NT2/D1 (cell line): ENCODE measurements around the gene MTM1.

Experiments used
- DNase-seq: peaks from one replicate; pipeline ENCODE4 v3.0.0-alpha.2; 2011; ENCODE audit warnings: low read depth, low spot score
- H3K27me3 ChIP-seq: 2 replicates; pipeline ENCODE4 v1.6.0; 2011; ENCODE audit warnings: mild to moderate bottlenecking; ENCODE audit not compliant: insufficient read length, insufficient read depth
- H3K36me3 ChIP-seq: 2 replicates; pipeline ENCODE4 v1.6.1; 2011; ENCODE audit warnings: mild to moderate bottlenecking, low read length, mixed read lengths; ENCODE audit not compliant: insufficient read depth, insufficient read length
- H3K4me1 ChIP-seq: 2 replicates; pipeline ENCODE4 v1.5.1; 2011; ENCODE audit not compliant: insufficient read depth, insufficient read length
- H3K4me3 ChIP-seq: 2 replicates; pipeline ENCODE4 v1.5.1; 2011; ENCODE audit warnings: low read depth; ENCODE audit not compliant: insufficient read length
- H3K9ac ChIP-seq: 2 replicates; pipeline ENCODE4 v1.6.0; 2011; ENCODE audit warnings: low read depth; ENCODE audit not compliant: insufficient read length
- H3K9me3 ChIP-seq: 2 replicates; pipeline ENCODE4 v1.5.1; 2011; ENCODE audit warnings: mild to moderate bottlenecking, low read length; ENCODE audit not compliant: insufficient read depth
- SUZ12 ChIP-seq: IDR thresholded peaks from 2 replicates; pipeline ENCODE4 v1.6.1; 2011; ENCODE audit not compliant: insufficient read length, insufficient read depth; ENCODE audit errors: extremely low read depth
- YY1 ChIP-seq: IDR thresholded peaks from 2 replicates; pipeline ENCODE4 v1.6.1; 2011; ENCODE audit not compliant: insufficient read length, insufficient read depth
- ZNF274 ChIP-seq: IDR thresholded peaks from 2 replicates; pipeline ENCODE4 v1.6.1; 2011; ENCODE audit warnings: mild to moderate bottlenecking, low read depth, low read length

Gene MTM1

GRCh38 chrX:150701377-150701776 is 133.0 kb downstream of the MTM1 start:
- H3K4me3 ChIP-seq, result no peak overlapping the region
- H3K9ac ChIP-seq, result no peak overlapping the region
- H3K27me3 ChIP-seq, result no peaks in the 10 kb centered on the region
- H3K9me3 ChIP-seq, result no peaks in the 10 kb centered on the region
- no peaks in the 10 kb centered on the region for H3K4me1 ChIP-seq
- no peak for DNase-seq
- TF ChIP-seq ZNF274 (no peak), YY1 (no peak), SUZ12 (no peak)
- H3K36me3 ChIP-seq, result no peaks in the 10 kb centered on the region

GRCh38 chrX:150702966-150703694 is 134.7 kb downstream of the MTM1 start:
- TF ChIP-seq YY1, result no peak
- TF ChIP-seq ZNF274, result no peak
- no peak for TF ChIP-seq SUZ12
- H3K9me3 ChIP-seq, result no peaks in the 10 kb centered on the region
- H3K36me3 ChIP-seq, result no peaks in the 10 kb centered on the region
- DNase-seq, result no peak
- H3K9ac ChIP-seq, result no peak overlapping the region
- no peaks in the 10 kb centered on the region for H3K4me1 ChIP-seq
- no peak overlapping the region for H3K4me3 ChIP-seq
- no peaks in the 10 kb centered on the region for H3K27me3 ChIP-seq

- H3K4me1 ChIP-seq, result no peaks in the 10 kb centered on the region
- no peak overlapping the region for H3K9ac ChIP-seq
- no peaks in the 10 kb centered on the region for H3K36me3 ChIP-seq
- no peak overlapping the region for H3K4me3 ChIP-seq
- no peaks in the 10 kb centered on the region for H3K9me3 ChIP-seq
- H3K27me3 ChIP-seq, result no peaks in the 10 kb centered on the region
- DNase-seq, result no peak
- TF ChIP-seq YY1, result no peak
- no peak for TF ChIP-seq ZNF274
- no peak for TF ChIP-seq SUZ12
These were observed 135.2 kb downstream of the MTM1 start for GRCh38 chrX:150703695-150703974.

- no peaks in the 10 kb centered on the region for H3K27me3 ChIP-seq
- no peak overlapping the region for H3K9ac ChIP-seq
- no peaks in the 10 kb centered on the region for H3K4me1 ChIP-seq
- H3K4me3 ChIP-seq, result no peak overlapping the region
- no peak for DNase-seq
- H3K9me3 ChIP-seq, result no peaks in the 10 kb centered on the region
- TF ChIP-seq SUZ12 (no peak), YY1 (no peak), ZNF274 (no peak)
- no peaks in the 10 kb centered on the region for H3K36me3 ChIP-seq
These were observed 135.7 kb downstream of the MTM1 start for GRCh38 chrX:150704030-150704613.

GRCh38 chrX:150712619-150713018 is 144.2 kb downstream of the MTM1 start:
- Histone ChIP-seq H3K4me3 (no peak overlapping the region), H3K4me1 (no peaks in the 10 kb centered on the region), H3K27me3 (no peaks in the 10 kb centered on the region), H3K36me3 (no peaks in the 10 kb centered on the region), H3K9ac (no peak overlapping the region), H3K9me3 (no peaks in the 10 kb centered on the region)
- no peak for DNase-seq
- TF ChIP-seq YY1 (no peak), ZNF274 (no peak), SUZ12 (no peak)

GRCh38 chrX:150715184-150715583 is 146.8 kb downstream of the MTM1 start:
- no peak for TF ChIP-seq YY1
- no peak for TF ChIP-seq ZNF274
- TF ChIP-seq SUZ12, result no peak
- Histone ChIP-seq H3K4me3 (no peak overlapping the region), H3K36me3 (no peaks in the 10 kb centered on the region), H3K9me3 (no peaks in the 10 kb centered on the region), H3K4me1 (no peaks in the 10 kb centered on the region), H3K27me3 (no peaks in the 10 kb centered on the region), H3K9ac (no peak overlapping the region)
- no peak for DNase-seq

GRCh38 chrX:150719621-150720020 is 151.2 kb downstream of the MTM1 start:
- no peaks in the 10 kb centered on the region for H3K4me1 ChIP-seq

More at GRCh38 chrX:150719621-150720020, 151.2 kb downstream of the MTM1 start:
- no peak for DNase-seq
- Histone ChIP-seq H3K4me3 (no peak overlapping the region), H3K36me3 (no peaks in the 10 kb centered on the region), H3K9me3 (no peaks in the 10 kb centered on the region), H3K9ac (no peak overlapping the region), H3K27me3 (no peaks in the 10 kb centered on the region)
- TF ChIP-seq SUZ12 (no peak), ZNF274 (no peak), YY1 (no peak)
